ENCODE measurements around the gene NR2F1-AS1. TPM values are rescaled to one million over a fixed set of nuclear protein-coding genes. Genes with fewer than 3 reads are reported as not detected.

The NR2F1-AS1 gene
- total and polyA plus RNA-seq, 2 donors (not counting 1 experiment from before 2014, with no cell fraction given) = not detected

DNA sequence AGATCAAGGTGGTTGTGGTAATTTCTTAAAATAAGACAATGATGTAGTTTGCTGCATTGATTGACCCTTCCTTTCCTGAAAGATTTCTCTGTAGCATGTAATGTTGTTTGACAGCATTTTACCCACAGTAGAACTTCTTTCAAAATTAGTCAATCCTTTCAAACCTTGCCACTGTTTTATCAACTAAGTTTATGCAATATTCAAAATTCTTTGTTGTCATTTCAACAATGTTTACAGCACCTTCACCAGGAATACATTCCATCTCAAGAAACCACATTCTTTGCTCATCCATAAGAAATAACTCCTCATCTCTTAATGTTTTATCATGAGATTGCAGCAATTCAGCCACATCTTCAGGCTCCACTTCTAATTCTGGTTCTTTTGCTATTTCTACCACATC lies 45.8 kb upstream of the NR2F1-AS1 start:
- H3K4me1 Mint-ChIP-seq = peaks cover 10% of the 10 kb centered on the region
- H3K36me3 ChIP-seq (replicated peaks in 1 of 2; ENCODE audit: control extremely low read depth in 1 of 2, control insufficient read depth in 1 of 2, extremely low read depth in 1 of 2, insufficient read depth in 2 of 2, low read length in 1 of 2) = no peaks in the 10 kb centered on the region
- POLR2A ChIA-PET = no interaction called here
- no peak for TF ChIP-seq EZH2 (IDR thresholded peaks at IDR 0.05; ENCODE audit: borderline replicate concordance, insufficient read depth, low read depth, low read length, poor library complexity, severe bottlenecking)
- TF ChIP-seq, protein P1, sequence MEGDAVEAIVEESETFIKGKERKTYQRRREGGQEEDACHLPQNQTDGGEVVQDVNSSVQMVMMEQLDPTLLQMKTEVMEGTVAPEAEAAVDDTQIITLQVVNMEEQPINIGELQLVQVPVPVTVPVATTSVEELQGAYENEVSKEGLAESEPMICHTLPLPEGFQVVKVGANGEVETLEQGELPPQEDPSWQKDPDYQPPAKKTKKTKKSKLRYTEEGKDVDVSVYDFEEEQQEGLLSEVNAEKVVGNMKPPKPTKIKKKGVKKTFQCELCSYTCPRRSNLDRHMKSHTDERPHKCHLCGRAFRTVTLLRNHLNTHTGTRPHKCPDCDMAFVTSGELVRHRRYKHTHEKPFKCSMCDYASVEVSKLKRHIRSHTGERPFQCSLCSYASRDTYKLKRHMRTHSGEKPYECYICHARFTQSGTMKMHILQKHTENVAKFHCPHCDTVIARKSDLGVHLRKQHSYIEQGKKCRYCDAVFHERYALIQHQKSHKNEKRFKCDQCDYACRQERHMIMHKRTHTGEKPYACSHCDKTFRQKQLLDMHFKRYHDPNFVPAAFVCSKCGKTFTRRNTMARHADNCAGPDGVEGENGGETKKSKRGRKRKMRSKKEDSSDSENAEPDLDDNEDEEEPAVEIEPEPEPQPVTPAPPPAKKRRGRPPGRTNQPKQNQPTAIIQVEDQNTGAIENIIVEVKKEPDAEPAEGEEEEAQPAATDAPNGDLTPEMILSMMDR (IDR thresholded peaks at IDR 0.05) = no peak
- no peaks in the 10 kb centered on the region for H3K9me3 ChIP-seq (ENCODE audit: control extremely low read depth in 1 of 3, control insufficient read depth in 2 of 3, insufficient read depth in 1 of 3, low read length in 2 of 3)
- no peaks in the 10 kb centered on the region for H3K9me3 Mint-ChIP-seq (ENCODE audit: insufficient read depth)
- CTCF ChIA-PET = no interaction called here
- peaks cover 0 to 2% of the 10 kb centered on the region in 2 donors for H3K4me1 ChIP-seq (ENCODE audit: control insufficient read depth in 2 of 2, insufficient read depth in 2 of 2, low read length in 2 of 2)
- no peak overlapping the region for H3K27ac ChIP-seq (ENCODE audit: low read length in 2 of 2)
- no peak overlapping the region for H2AFZ ChIP-seq (ENCODE audit: insufficient read depth, low read depth, low read length, poor library complexity, severe bottlenecking)
- no peak overlapping the region for H3K4me2 ChIP-seq (replicated peaks; ENCODE audit: low read depth, low read length, poor library complexity, severe bottlenecking)
- H3K27me3 Mint-ChIP-seq = no peaks in the 10 kb centered on the region
- ATAC-seq (ENCODE audit: low read depth) (no peak), DNase-seq (no peak)
- H3K9ac ChIP-seq (ENCODE audit: low read length) = no peak overlapping the region
- H3K79me2 ChIP-seq (ENCODE audit: control insufficient read depth, insufficient read depth, low read length) = no peaks in the 10 kb centered on the region
- H4K20me1 ChIP-seq (ENCODE audit: control insufficient read depth, insufficient read depth, low read length, poor library complexity, severe bottlenecking) = no peaks in the 10 kb centered on the region
- H3K4me3 ChIP-seq (ENCODE audit: control extremely low read depth in 1 of 5, extremely low read depth in 1 of 5, insufficient read depth in 1 of 5, low read depth in 2 of 5, low read length in 4 of 5) = no peak overlapping the region
- no peak overlapping the region for H3K4me3 Mint-ChIP-seq
- H3K27me3 ChIP-seq (replicated peaks in 1 of 4; ENCODE audit: control extremely low read depth in 1 of 4, control insufficient read depth in 3 of 4, insufficient read depth in 4 of 4, low read length in 3 of 4) = peaks cover 0 to 3% (median 0%) of the 10 kb centered on the region in 4 experiments
- H3K27ac Mint-ChIP-seq = no peak overlapping the region
- intact Hi-C loops (cut with micrococcal nuclease) = no loop called here

DNA sequence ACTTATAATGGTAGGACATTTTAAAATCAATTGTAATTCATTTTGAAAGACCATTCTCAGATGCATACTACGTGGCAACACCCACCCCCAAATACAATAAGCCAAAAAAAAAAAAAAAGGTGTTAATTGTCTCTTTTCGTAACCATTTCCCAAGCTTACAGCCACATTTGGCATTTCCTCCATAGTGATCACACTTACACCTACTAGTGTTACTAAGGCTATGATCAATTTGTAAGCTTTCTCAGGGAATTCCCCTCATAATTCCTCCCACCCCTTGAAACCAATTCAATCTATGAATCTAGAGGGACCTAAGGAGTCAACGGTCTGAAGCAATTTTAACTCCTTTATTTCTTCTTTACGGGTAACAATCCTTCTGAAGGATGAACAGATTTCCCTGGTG lies 42.1 kb upstream of the NR2F1-AS1 start:
- Histone ChIP-seq H2AFZ (ENCODE audit: insufficient read depth, low read depth, low read length, poor library complexity, severe bottlenecking) (no peak overlapping the region), H3K27ac (ENCODE audit: low read length in 2 of 2) (no peak overlapping the region), H3K9ac (ENCODE audit: low read length) (no peak overlapping the region), H3K79me2 (ENCODE audit: control insufficient read depth, insufficient read depth, low read length) (no peaks in the 10 kb centered on the region), H3K4me3 (ENCODE audit: control extremely low read depth in 1 of 5, extremely low read depth in 1 of 5, insufficient read depth in 1 of 5, low read depth in 2 of 5, low read length in 4 of 5) (no peak overlapping the region), H3K27me3 (replicated peaks in 1 of 4; ENCODE audit: control extremely low read depth in 1 of 4, control insufficient read depth in 3 of 4, insufficient read depth in 4 of 4, low read length in 3 of 4) (peaks cover 0 to 8% (median 3%) of the 10 kb centered on the region in 4 experiments), H3K36me3 (replicated peaks in 1 of 2; ENCODE audit: control extremely low read depth in 1 of 2, control insufficient read depth in 1 of 2, extremely low read depth in 1 of 2, insufficient read depth in 2 of 2, low read length in 1 of 2) (no peaks in the 10 kb centered on the region), H3K4me2 (replicated peaks; ENCODE audit: low read depth, low read length, poor library complexity, severe bottlenecking) (no peak overlapping the region), H4K20me1 (ENCODE audit: control insufficient read depth, insufficient read depth, low read length, poor library complexity, severe bottlenecking) (no peaks in the 10 kb centered on the region), H3K9me3 (ENCODE audit: control extremely low read depth in 1 of 3, control insufficient read depth in 2 of 3, insufficient read depth in 1 of 3, low read length in 2 of 3) (no peaks in the 10 kb centered on the region), H3K4me1 (ENCODE audit: control insufficient read depth in 2 of 2, insufficient read depth in 2 of 2, low read length in 2 of 2) (peaks cover 5 to 16% of the 10 kb centered on the region in 2 donors)
- Mint-ChIP-seq H3K9me3 (ENCODE audit: insufficient read depth) (no peaks in the 10 kb centered on the region), H3K4me3 (no peak overlapping the region), H3K27me3 (peaks cover 7% of the 10 kb centered on the region), H3K27ac (no peak overlapping the region), H3K4me1 (peaks cover 22% of the 10 kb centered on the region)
- ATAC-seq (ENCODE audit: low read depth) (no peak), DNase-seq (no peak)
- TF ChIP-seq, protein P1 (IDR thresholded peaks at IDR 0.05) = no peak
- 80% methylated on average over 1 of the region's 4 CpGs for WGBS (ENCODE audit: insufficient coverage)
- POLR2A ChIA-PET = no interaction called here
- CTCF ChIA-PET = no interaction called here
- intact Hi-C loops (cut with micrococcal nuclease) = no loop called here
